A673 (cell line): ENCODE data around the gene UNC13D. TPM values are rescaled to one million over a fixed set of nuclear protein-coding genes. Genes with fewer than 3 reads are reported as not detected.

Experiments
- BruUV-seq: library from RNA; stranded (reverse); fragments of 400-500 nt; replicated peaks from 2 replicates; lab custom pipeline; 2021; lab: Mats Ljungman, UMichigan
- CTCF ChIA-PET: fragments of 300-600 bp; sonication (Branson Sonifier 250); formaldehyde crosslinking; loops from one replicate; lab custom pipeline; 2022; ENCODE audit warnings: antibody characterized with exemption; lab: Charles Lee
- POLR2A ChIA-PET: fragments of 300-600 bp; sonication (Branson Sonifier 250); formaldehyde crosslinking; loops from one replicate; lab custom pipeline; 2022; ENCODE audit warnings: antibody characterized with exemption; ENCODE audit not compliant: low non-redundant PET; lab: Charles Lee
- DNase-seq: peaks from one replicate; pipeline ENCODE4 v3.0.0-alpha.2; 2015; ENCODE audit warnings: low spot score
- H3K27ac ChIP-seq: fragments of 200-600 bp; sonication (generic); 2 replicates; pipeline ENCODE4 v1.5.1; 2016; ENCODE audit warnings: mixed run types, low read depth, mild to moderate bottlenecking, mixed read lengths, antibody characterized with exemption, low read length; ENCODE audit not compliant: poor library complexity, severe bottlenecking
- H3K27me3 ChIP-seq: fragments of 200-600 bp; sonication (generic); replicated peaks from 2 replicates; pipeline ENCODE4 v1.6.1; 2017; ENCODE audit warnings: mixed run types, low read depth, mild to moderate bottlenecking, mixed read lengths, antibody characterized with exemption, low read length; ENCODE audit not compliant: insufficient read depth, poor library complexity
- H3K36me3 ChIP-seq: fragments of 200-600 bp; sonication (generic); 2 replicates; pipeline ENCODE4 v1.6.1; 2016; ENCODE audit warnings: mixed run types, mild to moderate bottlenecking, mixed read lengths, antibody characterized with exemption, low read length; ENCODE audit not compliant: insufficient read depth, poor library complexity, severe bottlenecking
- H3K4me1 ChIP-seq: fragments of 200-600 bp; sonication (generic); 2 replicates; pipeline ENCODE4 v1.6.1; 2017; ENCODE audit warnings: mixed run types, mild to moderate bottlenecking, mixed read lengths, antibody characterized with exemption, low read length; ENCODE audit not compliant: insufficient read depth, poor library complexity, severe bottlenecking
- H3K4me3 ChIP-seq: fragments of 200-600 bp; sonication (generic); 2 replicates; pipeline ENCODE4 v1.5.1; 2016; ENCODE audit warnings: low read depth, mixed run types, mild to moderate bottlenecking, mixed read lengths, low read length; ENCODE audit not compliant: poor library complexity, severe bottlenecking
- H3K9me3 ChIP-seq: fragments of 200-600 bp; sonication (generic); 2 replicates; pipeline ENCODE4 v1.6.1; 2016; ENCODE audit warnings: mixed run types, low read depth, mild to moderate bottlenecking, mixed read lengths, antibody characterized with exemption, low read length; ENCODE audit not compliant: poor library complexity, severe bottlenecking
- EZH2 ChIP-seq: fragments of 200-600 bp; sonication (generic); IDR thresholded peaks from 2 replicates; pipeline ENCODE4 v1.6.1; 2017; ENCODE audit warnings: borderline replicate concordance, low read depth, mild to moderate bottlenecking, mixed read lengths, antibody characterized with exemption, low read length; ENCODE audit not compliant: poor library complexity, severe bottlenecking
- intact Hi-C: fragments of 100-400 bp; cut with micrococcal nuclease; formaldehyde crosslinking; loops from one replicate; pipeline ENCODE4 v1.10.0; 2022; ENCODE audit not compliant: unreplicated experiment
- total RNA-seq: library from RNA; stranded (reverse); gene quantifications from 2 replicates; pipeline ENCODE4 v1.2.3, GENCODE V29; 2021
- TF ChIP-seq, protein P1 (sequence below): fragments of 300-800, 200-600 bp; sonication (generic); conservative IDR thresholded peaks from 2 replicates; pipeline ENCODE4 v1.5.1; 2017; ENCODE audit warnings: low read depth, mild to moderate bottlenecking, antibody characterized with exemption, low read length, moderate library complexity, mixed read lengths

Gene UNC13D
- total RNA-seq, 1 experiment from 2014 or later: 0.37 TPM

DNA sequence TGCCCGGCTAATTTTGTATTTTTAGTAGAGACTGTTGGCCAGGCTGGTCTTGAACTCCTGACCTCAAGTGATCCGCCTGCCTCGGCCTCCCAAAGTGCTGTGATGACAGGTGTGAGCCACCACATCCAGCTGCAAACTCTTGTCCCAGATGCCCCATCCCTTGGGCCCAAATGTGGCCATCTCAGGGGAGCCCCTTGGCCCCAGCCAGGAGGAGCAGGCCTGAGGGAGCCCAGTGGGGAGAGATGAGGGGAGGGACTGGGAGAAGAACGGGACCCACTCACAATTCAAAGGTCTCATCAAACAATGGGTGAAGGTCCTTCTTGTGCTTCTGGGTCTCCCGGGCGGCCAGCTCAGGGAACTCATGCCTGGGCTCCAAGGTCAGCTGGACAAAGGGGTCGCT, 14.5 kb downstream of the UNC13D start:
- intact Hi-C loops: no loop called here
- no peak for DNase-seq
- no peak for TF ChIP-seq EZH2
- TF ChIP-seq, protein P1, sequence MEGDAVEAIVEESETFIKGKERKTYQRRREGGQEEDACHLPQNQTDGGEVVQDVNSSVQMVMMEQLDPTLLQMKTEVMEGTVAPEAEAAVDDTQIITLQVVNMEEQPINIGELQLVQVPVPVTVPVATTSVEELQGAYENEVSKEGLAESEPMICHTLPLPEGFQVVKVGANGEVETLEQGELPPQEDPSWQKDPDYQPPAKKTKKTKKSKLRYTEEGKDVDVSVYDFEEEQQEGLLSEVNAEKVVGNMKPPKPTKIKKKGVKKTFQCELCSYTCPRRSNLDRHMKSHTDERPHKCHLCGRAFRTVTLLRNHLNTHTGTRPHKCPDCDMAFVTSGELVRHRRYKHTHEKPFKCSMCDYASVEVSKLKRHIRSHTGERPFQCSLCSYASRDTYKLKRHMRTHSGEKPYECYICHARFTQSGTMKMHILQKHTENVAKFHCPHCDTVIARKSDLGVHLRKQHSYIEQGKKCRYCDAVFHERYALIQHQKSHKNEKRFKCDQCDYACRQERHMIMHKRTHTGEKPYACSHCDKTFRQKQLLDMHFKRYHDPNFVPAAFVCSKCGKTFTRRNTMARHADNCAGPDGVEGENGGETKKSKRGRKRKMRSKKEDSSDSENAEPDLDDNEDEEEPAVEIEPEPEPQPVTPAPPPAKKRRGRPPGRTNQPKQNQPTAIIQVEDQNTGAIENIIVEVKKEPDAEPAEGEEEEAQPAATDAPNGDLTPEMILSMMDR: no peak
- no TSS peak for BruUV-seq
- CTCF ChIA-PET: interaction anchor here (0.8 to 1.0 kb wide), 3 partner anchors 8 to 76 kb away, joined by 3 read pairs; partner anchors contain the start of gene GALK1
- H3K4me1 ChIP-seq: peaks cover 11% of the 10 kb centered on the region
- H3K36me3 ChIP-seq: peaks cover 2% of the 10 kb centered on the region
- H3K9me3 ChIP-seq: no peaks in the 10 kb centered on the region
- no peak overlapping the region for H3K27ac ChIP-seq
- no peaks in the 10 kb centered on the region for H3K27me3 ChIP-seq
- POLR2A ChIA-PET: no interaction called here
- H3K4me3 ChIP-seq: no peak overlapping the region

DNA sequence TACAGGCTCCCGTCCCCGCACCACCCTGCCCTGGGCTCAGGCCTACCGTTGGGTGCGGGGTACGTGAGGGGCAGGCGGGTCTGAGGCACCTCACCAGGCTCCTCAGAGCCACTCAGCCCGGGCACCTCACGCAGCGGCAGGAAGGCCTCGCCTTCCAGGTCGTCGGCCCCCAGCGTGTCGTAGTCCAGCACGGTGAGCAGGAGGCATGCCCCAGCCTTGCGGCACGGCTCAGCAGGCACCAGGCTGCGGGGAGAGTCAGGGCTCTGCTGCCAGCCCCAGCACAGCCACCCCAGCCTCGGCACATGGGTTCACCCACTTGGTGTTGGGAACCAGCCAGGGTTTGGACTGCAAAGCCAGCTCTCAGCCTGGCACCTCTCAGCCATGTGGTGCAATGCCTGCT, 15.5 kb downstream of the UNC13D start:
- POLR2A ChIA-PET: no interaction called here
- Histone ChIP-seq H3K36me3 (peaks cover 9% of the 10 kb centered on the region), H3K4me1 (peaks cover 11% of the 10 kb centered on the region), H3K27ac (no peak overlapping the region), H3K27me3 (no peaks in the 10 kb centered on the region), H3K9me3 (no peaks in the 10 kb centered on the region), H3K4me3 (no peak overlapping the region)
- intact Hi-C loops: no loop called here
- CTCF ChIA-PET: interaction anchor here (0.5 kb wide), 1 partner anchor 11 kb away, joined by 6 read pairs; no protein-coding TSS in a partner anchor
- TF ChIP-seq EZH2: no peak
- TF ChIP-seq, protein P1: no peak
- no peak for DNase-seq
- no TSS peak for BruUV-seq

DNA sequence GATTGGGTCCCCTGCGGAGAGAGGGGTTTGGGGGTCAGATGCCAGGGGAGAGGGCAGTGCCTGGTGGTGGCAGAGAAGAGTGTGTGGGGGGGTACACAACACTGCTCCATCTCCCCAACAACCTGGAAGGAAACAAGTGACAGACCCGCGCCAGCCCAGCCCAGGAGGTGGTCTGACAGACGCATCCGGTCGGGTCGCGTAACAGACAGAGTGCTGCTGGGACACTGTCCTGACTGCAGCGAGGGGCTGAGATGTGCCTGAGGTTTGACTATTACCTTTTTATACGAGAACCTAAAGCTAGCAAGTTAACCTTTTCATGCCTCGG, 16.2 kb downstream of the UNC13D start:
- peak overlapping the region; percentile 68 for H3K27ac ChIP-seq
- CTCF ChIA-PET: interaction anchor here (0.5 kb wide), 2 partner anchors 11 to 14 kb away, joined by 4 to 6 read pairs; no protein-coding TSS in a partner anchor
- H3K9me3 ChIP-seq: no peaks in the 10 kb centered on the region
- no TSS peak for BruUV-seq
- POLR2A ChIA-PET: no interaction called here
- DNase-seq: peak; percentile 61
- no peaks in the 10 kb centered on the region for H3K27me3 ChIP-seq
- peaks cover 11% of the 10 kb centered on the region for H3K4me1 ChIP-seq
- TF ChIP-seq, protein P1: no peak
- TF ChIP-seq EZH2: no peak
- peak overlapping the region; percentile 38 for H3K4me3 ChIP-seq
- intact Hi-C loops: no loop called here
- H3K36me3 ChIP-seq: peaks cover 16% of the 10 kb centered on the region
